Activated B cell treated with CpG ODN at 0.5 μM for 24 hours (primary cell): ENCODE results near the gene CNIH3. TPM values are rescaled to one million over a fixed set of nuclear protein-coding genes. Genes with fewer than 3 reads are reported as not detected.

Source experiments
- ATAC-seq: fragments of 200-7000 bp; cut with Tn5 transposase; one replicate; pipeline ENCODE4 v1.10.0; 2021; ENCODE audit warnings: low read depth, mild to moderate bottlenecking, moderate library complexity
- CTCF ChIA-PET: fragments of 350-600 bp; sonication (Branson Sonifier 250); formaldehyde crosslinking; loops from one replicate; lab custom pipeline; 2021; ENCODE audit warnings: antibody characterized with exemption; lab: Charles Lee
- POLR2A ChIA-PET: fragments of 350-600 bp; sonication (Branson Sonifier 250); formaldehyde crosslinking; loops from one replicate; lab custom pipeline; 2021; ENCODE audit warnings: antibody characterized with exemption; lab: Charles Lee
- DNase-seq: peaks from one replicate; pipeline ENCODE4 v3.0.0; 2022
- H3K27ac Mint-ChIP-seq: one replicate; pipeline ENCODE4 v1.8.0; 2020; ENCODE audit warnings: mixed read lengths
- H3K27me3 Mint-ChIP-seq: one replicate; pipeline ENCODE4 v1.8.0; 2021; ENCODE audit warnings: mixed read lengths
- H3K36me3 Mint-ChIP-seq: one replicate; pipeline ENCODE4 v1.8.0; 2021; ENCODE audit warnings: low read depth, mixed read lengths
- H3K4me1 Mint-ChIP-seq: one replicate; pipeline ENCODE4 v1.8.0; 2021; ENCODE audit warnings: mixed read lengths
- H3K4me3 Mint-ChIP-seq: one replicate; pipeline ENCODE4 v1.8.0; 2020; ENCODE audit warnings: mild to moderate bottlenecking, mixed read lengths
- H3K9me3 Mint-ChIP-seq: one replicate; pipeline ENCODE4 v1.8.0; 2020; ENCODE audit warnings: mixed read lengths
- CTCF ChIP-seq: fragments of 200-600 bp; IDR thresholded peaks from one replicate; pipeline ENCODE4 v1.8.0; 2022; ENCODE audit warnings: antibody characterized with exemption, mild to moderate bottlenecking
- intact Hi-C: fragments of 100-400 bp; cut with micrococcal nuclease; formaldehyde crosslinking; loops from one replicate; pipeline ENCODE4 v1.15.1; 2024
- total RNA-seq: library from RNA; stranded (reverse); gene quantifications from 2 replicates; pipeline ENCODE4 v1.2.3, GENCODE V29; 2022

The CNIH3 gene
- total RNA-seq, 1 donor from 2014 or later, result 1.8 TPM

- Mint-ChIP-seq H3K4me3 (no peak overlapping the region), H3K4me1 (peaks cover 3% of the 10 kb centered on the region), H3K36me3 (no peaks in the 10 kb centered on the region), H3K27me3 (no peaks in the 10 kb centered on the region), H3K9me3 (no peaks in the 10 kb centered on the region), H3K27ac (no peak overlapping the region)
- ATAC-seq (no peak), DNase-seq (no peak)
- ChIA-PET POLR2A (no interaction called here), CTCF (no interaction called here)
- TF ChIP-seq CTCF, result no peak
- intact Hi-C loops, result no loop called here
These were observed 27.1 kb upstream of the CNIH3 start for GRCh38 chr1:224589006-224589405.

- no peak for ATAC-seq
- intact Hi-C loops, result no loop called here
These were observed 24.8 kb upstream of the CNIH3 start for GRCh38 chr1:224591326-224591725.

DNA sequence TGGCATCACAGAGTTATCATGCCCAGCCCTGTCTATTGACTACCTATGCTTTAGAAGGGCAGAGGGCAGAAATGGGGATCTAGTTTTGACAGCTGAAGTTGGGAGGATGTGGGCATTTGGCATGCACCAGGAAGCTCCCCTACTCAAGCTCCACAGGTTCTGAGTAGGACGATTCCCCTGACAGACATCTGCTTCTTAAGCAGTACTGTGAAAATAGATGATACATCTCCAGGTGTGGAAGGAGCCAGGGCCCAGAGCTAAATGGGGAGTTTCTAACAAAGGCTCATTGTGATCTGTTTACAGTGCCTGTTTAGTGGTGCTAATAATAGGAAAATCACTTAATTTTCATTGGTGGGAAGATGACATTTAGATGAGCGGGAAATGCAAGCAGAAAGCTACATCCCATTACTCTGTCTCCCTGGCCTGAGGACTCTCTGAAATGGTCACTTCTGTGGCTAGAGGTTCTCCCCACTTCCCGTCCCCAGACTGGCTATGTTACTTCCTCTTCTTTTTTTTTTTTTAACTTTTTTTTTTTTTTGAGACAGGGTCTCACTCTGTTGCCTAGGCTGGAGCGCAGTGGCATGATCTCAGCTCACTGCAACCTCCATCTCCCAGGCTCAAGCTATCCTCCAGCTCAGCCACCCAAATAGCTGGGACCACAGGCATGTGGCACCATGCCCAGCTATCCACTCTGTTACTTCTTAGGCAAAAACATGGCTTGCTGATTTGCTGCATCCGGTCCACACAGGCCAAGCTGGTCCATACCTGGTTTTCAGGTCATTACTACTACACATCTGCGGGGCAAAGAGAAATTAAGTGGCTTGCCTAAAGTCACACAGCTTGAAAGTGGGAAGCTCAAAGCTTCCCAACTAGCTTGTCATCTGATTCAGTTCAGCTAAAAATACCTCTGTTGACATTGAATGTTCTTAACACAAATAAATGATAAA, 23.2 kb upstream of the CNIH3 start:
- no peak overlapping the region for H3K27ac Mint-ChIP-seq
- DNase-seq, result no peak
- no peak for TF ChIP-seq CTCF
- POLR2A ChIA-PET, result no interaction called here
- peaks cover 3% of the 10 kb centered on the region for H3K4me1 Mint-ChIP-seq
- no peaks in the 10 kb centered on the region for H3K36me3 Mint-ChIP-seq
- CTCF ChIA-PET, result no interaction called here
- H3K4me3 Mint-ChIP-seq, result no peak overlapping the region
- no peaks in the 10 kb centered on the region for H3K9me3 Mint-ChIP-seq
- no peak for ATAC-seq
- intact Hi-C loops, result no loop called here
- H3K27me3 Mint-ChIP-seq, result no peaks in the 10 kb centered on the region

More at GRCh38 chr1:224591326-224591725, 24.8 kb upstream of the CNIH3 start:
- POLR2A ChIA-PET, result no interaction called here
- Mint-ChIP-seq H3K36me3 (no peaks in the 10 kb centered on the region), H3K4me3 (no peak overlapping the region), H3K27me3 (no peaks in the 10 kb centered on the region), H3K9me3 (no peaks in the 10 kb centered on the region), H3K4me1 (peaks cover 3% of the 10 kb centered on the region), H3K27ac (no peak overlapping the region)
- DNase-seq, result no peak
- CTCF ChIA-PET, result no interaction called here
- TF ChIP-seq CTCF, result no peak

DNA sequence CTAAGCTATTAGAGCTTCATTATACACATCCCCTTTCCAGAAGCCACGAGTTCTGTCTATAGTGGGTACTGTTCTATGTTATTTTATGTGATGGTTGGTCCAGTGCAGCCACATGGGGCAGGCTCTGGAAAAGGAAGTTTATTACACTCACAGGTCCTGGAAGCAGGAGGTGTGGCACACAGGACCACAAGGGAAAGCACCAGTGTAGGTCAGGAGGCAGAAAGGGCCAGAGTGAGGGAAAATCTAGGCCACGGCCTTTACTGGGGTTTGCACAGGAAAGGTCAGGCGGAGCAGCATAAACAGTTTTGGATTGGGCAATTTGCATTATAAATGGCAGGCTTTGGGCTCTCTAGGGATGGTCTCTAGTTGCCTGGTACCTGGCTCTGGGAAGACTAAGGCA, 21.8 kb upstream of the CNIH3 start:
- ChIA-PET CTCF (no interaction called here), POLR2A (no interaction called here)
- no peak overlapping the region for H3K27ac Mint-ChIP-seq
- H3K4me3 Mint-ChIP-seq, result no peak overlapping the region
- no peaks in the 10 kb centered on the region for H3K27me3 Mint-ChIP-seq
- DNase-seq, result no peak
- peaks cover 3% of the 10 kb centered on the region for H3K4me1 Mint-ChIP-seq
- no peaks in the 10 kb centered on the region for H3K36me3 Mint-ChIP-seq
- ATAC-seq, result no peak
- TF ChIP-seq CTCF, result no peak
- intact Hi-C loops, result no loop called here
- no peaks in the 10 kb centered on the region for H3K9me3 Mint-ChIP-seq

DNA sequence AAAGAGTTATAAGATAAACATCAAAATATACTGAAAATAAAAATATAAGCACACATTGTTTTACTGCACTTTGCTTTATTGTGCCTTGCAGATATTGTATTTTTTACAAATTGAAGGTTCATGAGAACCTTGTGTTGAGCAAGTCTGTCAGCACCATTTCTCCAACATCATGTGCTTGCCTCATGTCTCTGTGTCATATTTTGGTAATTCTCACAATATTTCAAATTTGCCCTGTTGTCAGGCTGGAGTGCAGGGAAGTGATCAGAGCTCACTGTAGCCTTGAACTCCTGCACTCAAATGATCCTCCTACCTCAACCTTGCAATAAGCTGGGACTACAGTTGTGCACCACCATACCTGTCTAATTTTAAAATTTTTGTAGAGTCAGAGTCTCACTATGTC, 21.3 kb upstream of the CNIH3 start:
- Mint-ChIP-seq H3K36me3 (no peaks in the 10 kb centered on the region), H3K4me1 (peaks cover 3% of the 10 kb centered on the region), H3K27me3 (no peaks in the 10 kb centered on the region), H3K27ac (no peak overlapping the region), H3K4me3 (no peak overlapping the region), H3K9me3 (no peaks in the 10 kb centered on the region)
- intact Hi-C loops, result no loop called here
- ATAC-seq (no peak), DNase-seq (no peak)
- TF ChIP-seq CTCF, result no peak
- CTCF ChIA-PET, result no interaction called here
- POLR2A ChIA-PET, result no interaction called here
